Measurements from ENCODE around the gene KCNJ11.
"Not testable (repeated sequence)": the region's sequence is repeated elsewhere in the genome, so short reads cannot be mapped to it uniquely, and the experiment has no call there.

The KCNJ11 gene

GRCh38 chr11:17388609-17389210 lies at the start of gene KCNJ11:
Gene KCNJ11, minus strand, starts transcription at chr11:17388659. Its CDS starts 568 bp downstream, at chr11:17388091.
- no peak for DNase-seq (ENCODE audit: low read depth, low spot score)

DNA sequence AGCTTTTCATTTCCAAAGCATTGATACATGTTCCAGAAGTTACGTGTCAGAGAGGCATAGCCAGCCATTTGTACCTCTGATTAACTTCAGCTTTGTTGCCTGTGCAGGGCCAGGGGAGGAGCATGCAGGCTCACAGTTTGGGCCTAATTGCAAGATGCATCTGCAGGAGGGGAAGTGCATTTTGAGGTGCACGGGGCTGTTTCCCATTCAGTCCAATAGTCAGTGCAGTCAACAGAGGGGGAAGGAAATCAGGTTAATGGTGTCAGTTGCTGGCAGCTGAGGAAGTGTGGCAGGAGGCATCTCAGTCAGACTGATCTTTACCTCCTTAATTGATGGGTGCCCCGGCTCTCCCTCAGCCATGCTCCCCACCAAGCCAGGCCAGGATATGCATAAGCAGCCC lies 48.9 kb upstream of the KCNJ11 start:
- no peak for DNase-seq (ENCODE audit: low read depth, low spot score)

- no peak for DNase-seq (ENCODE audit: low read depth, low spot score)
Measured at GRCh38 chr11:17434108-17434507, 45.6 kb upstream of the KCNJ11 start.

DNA sequence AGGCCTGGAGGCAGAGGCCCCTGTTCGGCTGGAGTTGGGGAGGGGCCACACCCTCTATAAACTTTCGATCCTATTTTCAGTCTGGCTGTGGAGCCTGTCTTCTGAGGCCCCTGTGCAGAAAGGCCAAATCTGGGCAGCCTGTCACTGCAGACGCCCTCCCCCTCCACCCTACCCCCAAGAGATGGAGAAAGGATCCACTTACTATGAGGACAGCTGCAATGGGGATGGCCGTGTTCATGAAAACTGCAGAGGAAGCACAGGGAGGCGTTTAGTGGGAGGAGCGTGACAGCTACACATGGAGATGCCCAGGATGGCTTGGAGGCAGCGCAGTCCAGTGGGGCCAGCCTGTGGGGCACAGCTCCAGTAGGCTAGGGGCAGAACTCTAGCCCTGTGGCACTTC lies 43.5 kb upstream of the KCNJ11 start:
- DNase-seq (ENCODE audit: low read depth, low spot score) = no peak

DNA sequence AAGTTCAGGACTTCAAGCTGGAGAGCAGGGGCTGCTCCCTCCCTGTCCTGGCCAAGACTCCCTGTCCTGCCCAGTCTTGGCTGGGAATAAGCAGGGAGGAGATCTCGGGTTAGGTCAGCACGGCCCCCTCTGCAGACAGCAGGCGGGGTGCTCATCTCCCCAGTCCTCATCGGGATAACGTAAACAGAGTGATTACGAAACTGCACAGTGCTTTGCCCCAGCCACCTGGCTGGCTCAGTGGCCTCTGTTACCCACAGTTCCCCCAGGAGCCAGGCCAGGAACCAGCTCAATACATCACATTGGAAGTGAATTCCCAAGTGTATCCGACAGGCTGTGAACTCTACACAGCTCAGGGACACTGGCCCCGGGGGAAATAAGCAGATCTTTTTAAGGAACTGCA lies 42.7 kb upstream of the KCNJ11 start:
- no peak for DNase-seq (ENCODE audit: low read depth, low spot score)

DNA sequence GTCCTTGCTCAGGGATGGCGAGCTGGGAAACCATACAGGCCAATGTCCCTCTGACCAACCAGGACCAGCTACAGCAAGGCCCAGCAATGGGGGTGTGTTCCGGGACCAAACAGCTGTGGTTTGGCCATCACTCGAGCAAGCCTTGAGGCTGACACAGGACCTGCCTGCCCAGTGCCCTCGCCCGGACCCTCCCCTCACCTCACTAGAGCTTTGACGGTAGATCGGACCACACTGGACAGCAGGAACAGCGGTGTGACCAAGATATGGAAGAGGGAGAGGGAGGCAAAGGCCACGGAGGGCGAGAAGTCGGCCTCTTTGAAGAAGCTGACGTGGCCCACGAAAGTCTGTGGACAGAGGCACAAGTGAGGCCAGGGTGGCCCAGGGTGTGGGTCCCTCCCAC lies 42.2 kb upstream of the KCNJ11 start:
- no peak for DNase-seq (ENCODE audit: low read depth, low spot score)

DNA sequence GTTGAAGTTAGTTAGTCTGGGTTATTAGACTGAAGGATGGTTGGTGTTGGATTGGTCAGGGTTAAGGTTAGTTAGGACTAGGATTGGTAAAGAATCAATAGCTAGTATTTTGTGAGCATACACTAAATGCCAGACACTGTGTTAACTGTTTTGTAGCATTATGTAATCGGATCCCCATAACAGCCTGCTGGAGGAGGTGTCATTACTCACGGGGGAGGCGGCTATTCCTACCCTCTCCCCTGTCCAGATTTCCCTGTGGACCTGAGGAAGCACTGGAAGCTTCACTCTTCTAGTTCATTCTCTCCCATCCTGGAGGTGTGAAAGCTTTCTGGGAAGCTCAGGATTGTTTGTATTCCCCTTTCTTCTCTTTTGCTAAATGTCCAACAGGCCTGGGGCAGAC lies 40.5 kb upstream of the KCNJ11 start:
- no peak for DNase-seq (ENCODE audit: low read depth, low spot score)

DNA sequence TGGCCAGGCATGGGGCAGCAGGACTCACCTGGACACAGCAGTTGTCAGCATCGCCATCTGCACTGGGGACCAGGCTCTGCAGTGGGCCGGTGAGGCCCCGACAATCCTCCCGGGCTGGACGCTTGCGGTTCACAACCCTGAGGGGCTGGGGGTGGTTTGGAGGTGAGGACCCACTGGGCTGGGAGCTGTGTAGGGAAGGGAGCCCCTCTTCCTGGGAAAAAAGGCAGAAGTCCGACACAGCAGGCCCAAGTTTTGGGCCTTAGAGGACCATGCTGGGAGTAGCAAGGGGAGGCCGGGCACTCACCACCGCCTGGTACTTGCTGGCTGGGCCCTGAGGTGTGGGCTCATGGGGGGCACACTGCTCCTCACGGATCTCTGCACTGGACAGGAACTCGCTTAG lies 39.8 kb upstream of the KCNJ11 start:
- DNase-seq (ENCODE audit: low read depth, low spot score) = no peak

DNA sequence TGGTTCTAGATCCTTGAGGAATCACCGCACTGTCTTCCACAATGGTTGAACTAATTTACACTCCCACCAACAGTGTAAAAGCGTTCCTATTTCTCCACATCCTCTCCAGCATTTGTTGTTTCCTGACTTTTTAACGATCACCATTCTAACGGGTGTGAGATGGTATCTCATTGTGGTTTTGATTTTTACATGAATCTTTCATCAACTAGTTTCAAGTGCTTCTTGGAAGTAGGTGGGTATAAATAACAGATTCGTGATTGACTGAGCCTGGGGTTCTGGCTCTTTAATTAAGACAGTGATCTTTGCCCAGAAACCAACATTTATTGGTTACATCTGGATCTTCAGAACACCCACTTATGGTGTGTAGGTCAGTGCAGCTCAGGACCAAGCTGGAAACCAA lies 37.8 kb upstream of the KCNJ11 start:
- DNase-seq (ENCODE audit: low read depth, low spot score) = not testable (repeated sequence)

GRCh38 chr11:17423533-17424310 lies 35.3 kb upstream of the KCNJ11 start:
- DNase-seq (ENCODE audit: low read depth, low spot score) = no peak

GRCh38 chr11:17421781-17422180 lies 33.3 kb upstream of the KCNJ11 start:
- DNase-seq (ENCODE audit: low read depth, low spot score) = no peak

DNA sequence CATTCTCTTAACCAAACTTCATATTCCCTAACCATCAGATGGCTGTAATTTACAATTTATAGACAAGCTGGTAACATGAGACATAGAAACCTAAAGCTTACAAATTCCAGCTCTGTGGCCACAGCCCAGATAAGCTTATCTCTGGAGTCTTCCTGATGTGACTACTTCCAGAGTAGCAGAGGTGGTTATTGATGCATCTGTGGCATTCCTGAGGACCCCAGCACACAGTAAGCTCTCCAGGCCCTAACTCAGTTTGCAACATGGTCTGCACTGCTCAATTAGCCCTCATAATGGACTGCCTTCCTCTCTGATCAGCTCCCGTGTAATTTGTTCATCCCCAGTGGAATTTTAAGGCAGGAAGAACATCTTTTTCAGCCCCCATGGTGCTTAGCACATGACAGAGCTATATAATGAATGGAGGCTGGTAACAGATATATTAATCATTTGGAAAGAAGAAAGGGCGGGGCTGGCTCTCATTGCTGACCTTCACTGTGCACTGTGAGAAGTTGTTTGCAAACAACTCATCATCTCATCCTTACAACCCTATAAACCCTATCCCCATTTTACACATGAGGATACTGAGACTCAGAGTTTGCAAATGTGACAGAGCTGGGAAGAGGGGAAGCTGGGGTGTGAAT lies 30.1 kb upstream of the KCNJ11 start:
- no peak for DNase-seq (ENCODE audit: low read depth, low spot score)

DNA sequence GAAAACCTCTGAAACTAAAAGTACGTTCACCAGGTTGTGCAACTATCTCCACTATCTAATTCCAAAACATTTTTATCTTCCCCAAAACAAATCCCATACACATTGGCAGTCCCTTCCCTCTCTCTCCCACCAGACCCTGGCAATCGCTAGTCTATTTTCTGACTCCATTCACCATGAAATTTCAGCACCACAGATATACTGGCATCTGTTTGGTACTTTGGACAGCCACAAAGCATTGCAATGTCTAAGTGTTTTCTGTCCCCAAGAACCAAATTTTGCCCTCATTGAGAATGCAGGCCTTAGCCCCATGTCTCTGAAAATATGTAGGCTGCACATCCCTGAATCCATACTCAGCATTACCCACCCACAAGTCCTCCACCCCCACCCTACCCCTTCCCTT lies 28.0 kb upstream of the KCNJ11 start:
- DNase-seq (ENCODE audit: low read depth, low spot score) = no peak

- DNase-seq (ENCODE audit: low read depth, low spot score) = no peak
Measured at GRCh38 chr11:17415523-17416104, 27.2 kb upstream of the KCNJ11 start.

DNA sequence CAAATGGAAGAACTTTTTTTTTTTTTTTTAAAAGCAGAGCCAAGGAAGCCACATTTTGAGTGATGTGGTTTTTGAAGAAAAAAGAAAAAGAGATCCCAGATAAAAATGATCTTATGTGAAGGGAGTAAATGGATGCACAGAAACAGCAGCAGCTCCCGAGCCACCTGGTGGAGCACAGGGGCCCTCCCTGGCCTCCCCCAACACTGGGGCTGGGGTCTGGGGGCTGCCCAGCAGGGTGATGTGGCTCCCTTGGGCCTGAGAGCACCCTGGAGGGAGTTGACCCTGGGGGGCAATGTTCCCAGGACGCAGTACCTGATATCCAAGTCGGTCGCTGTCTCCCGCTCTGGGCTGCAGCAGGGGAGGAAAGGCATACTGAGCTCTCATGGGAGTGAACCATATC lies 26.5 kb upstream of the KCNJ11 start:
- no peak for DNase-seq (ENCODE audit: low read depth, low spot score)

GRCh38 chr11:17414317-17414737 lies 25.9 kb upstream of the KCNJ11 start:
- no peak for DNase-seq (ENCODE audit: low read depth, low spot score)

- DNase-seq (ENCODE audit: low read depth, low spot score) = no peak
Measured at GRCh38 chr11:17413414-17414316, 25.2 kb upstream of the KCNJ11 start.

GRCh38 chr11:17412488-17413180 lies 24.2 kb upstream of the KCNJ11 start:
- no peak for DNase-seq (ENCODE audit: low read depth, low spot score)

- DNase-seq (ENCODE audit: low read depth, low spot score) = no peak
Measured at GRCh38 chr11:17411418-17411817, 23.0 kb upstream of the KCNJ11 start.

DNA sequence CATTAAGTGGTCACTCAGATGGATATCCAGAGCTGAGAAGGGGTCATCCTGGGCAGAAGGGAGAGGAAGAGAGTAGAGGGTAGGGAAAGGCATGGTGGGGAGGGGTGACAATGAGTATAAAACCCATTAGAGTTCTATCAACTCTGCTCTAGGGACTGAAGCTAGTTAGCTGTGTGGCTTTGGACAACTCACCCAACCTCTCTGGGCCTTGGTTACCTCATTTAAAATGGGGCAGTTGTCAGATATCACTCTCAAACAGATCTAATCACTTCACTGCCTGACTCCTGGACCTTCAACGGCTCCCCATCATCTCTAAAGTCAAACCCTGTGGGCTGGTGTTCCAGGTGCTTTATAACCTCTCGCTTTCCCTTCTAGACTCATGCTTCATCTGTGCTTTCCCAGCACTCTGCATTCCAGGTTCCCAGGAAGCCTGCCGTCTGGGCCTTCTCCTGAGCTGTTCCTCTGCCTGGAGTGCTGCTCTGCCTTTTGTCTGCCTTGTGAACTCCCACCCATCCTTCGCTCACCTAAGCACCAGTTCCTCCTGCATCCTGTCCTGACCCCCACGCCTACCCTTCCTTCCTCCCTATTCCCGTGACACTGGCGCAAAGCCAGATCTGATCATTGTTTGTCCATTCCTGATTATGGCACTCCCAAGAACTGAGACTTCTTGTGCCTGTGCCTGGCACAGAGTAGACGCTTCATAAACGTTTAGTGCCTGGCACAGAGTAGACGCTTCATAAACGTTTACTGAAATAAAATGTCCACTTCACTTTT lies 22.3 kb upstream of the KCNJ11 start:
- DNase-seq (ENCODE audit: low read depth, low spot score) = no peak
